Liver (tissue), 9 donors: ENCODE data around the gene KCNK7. TPM values are rescaled to one million over a fixed set of nuclear protein-coding genes. Genes with fewer than 3 reads are reported as not detected.

Experiments used
- DNase-seq: peaks from one replicate; pipeline ENCODE4 v3.0.0-alpha.2; 2017; ENCODE audit warnings: low spot score
- H3K27ac ChIP-seq, 2 donors: one replicate each; pipeline ENCODE4 v1.7.0; 2013; ENCODE audit warnings: inconsistent platforms in 2 of 2, low read length in 2 of 2, control low read depth in 1 of 2, low read depth in 1 of 2, mild to moderate bottlenecking in 1 of 2
- H3K27me3 ChIP-seq, 4 donors: one replicate each; pipeline versions ENCODE4 v1.6.1 to v1.7.0; 2013; ENCODE audit warnings: low read length in 3 of 4, inconsistent platforms in 1 of 4, mild to moderate bottlenecking in 1 of 4, moderate library complexity in 1 of 4; ENCODE audit not compliant: control insufficient read depth in 4 of 4, insufficient read depth in 4 of 4
- H3K36me3 ChIP-seq, 4 donors: one replicate each; pipeline versions ENCODE4 v1.6.1 to v1.7.0; 2013; ENCODE audit warnings: low read length in 3 of 4, mild to moderate bottlenecking in 3 of 4, low read depth in 1 of 4, moderate library complexity in 1 of 4; ENCODE audit not compliant: control insufficient read depth in 4 of 4, insufficient read depth in 3 of 4
- H3K4me1 ChIP-seq, 4 donors: one replicate each; pipeline versions ENCODE4 v1.6.1 to v1.7.0; 2013; ENCODE audit warnings: low read length in 3 of 4, mild to moderate bottlenecking in 3 of 4, moderate library complexity in 1 of 4; ENCODE audit not compliant: control insufficient read depth in 4 of 4, insufficient read depth in 4 of 4
- H3K4me3 ChIP-seq, 3 donors: one replicate each; pipeline versions ENCODE4 v1.6.1 to v1.7.0; 2013; ENCODE audit warnings: low read length in 3 of 3, control low read depth in 1 of 3, low read depth in 1 of 3, mild to moderate bottlenecking in 1 of 3
- H3K9ac ChIP-seq, 2 donors: one replicate each; pipeline ENCODE4 v1.7.0; 2013; ENCODE audit warnings: low read length in 2 of 2, mild to moderate bottlenecking in 2 of 2, moderate library complexity in 2 of 2, control low read depth in 1 of 2, low read depth in 1 of 2
- H3K9me3 ChIP-seq, 4 donors: one replicate each; pipeline versions ENCODE4 v1.6.1 to v1.7.0; 2013; ENCODE audit warnings: low read length in 3 of 4; ENCODE audit not compliant: control insufficient read depth in 4 of 4
- EGR1 ChIP-seq, 2 donors: IDR thresholded peaks; 2 replicates each; pipeline ENCODE4 v1.6.1; 2016 to 2018; ENCODE audit warnings: antibody characterized with exemption in 2 of 2, low read depth in 2 of 2
- FOXA1 ChIP-seq: IDR thresholded peaks from 2 replicates; pipeline ENCODE4 v1.6.1; 2016; ENCODE audit warnings: antibody characterized with exemption
- FOXA2 ChIP-seq: IDR thresholded peaks from 2 replicates; pipeline ENCODE4 v1.6.1; 2016; ENCODE audit warnings: antibody characterized with exemption
- GABPA ChIP-seq, 2 donors: IDR thresholded peaks in 1 of 2; conservative IDR thresholded peaks in 1 of 2; 2 replicates each; pipeline ENCODE4 v1.6.1; 2016; ENCODE audit warnings: antibody characterized with exemption in 2 of 2, mild to moderate bottlenecking in 1 of 2, moderate library complexity in 1 of 2
- HNF4A ChIP-seq, 2 donors: conservative IDR thresholded peaks; 2 replicates each; pipeline ENCODE4 v1.6.1; 2016; ENCODE audit warnings: antibody characterized with exemption in 2 of 2, mild to moderate bottlenecking in 2 of 2
- HNF4G ChIP-seq: IDR thresholded peaks from 2 replicates; pipeline ENCODE4 v1.6.1; 2016; ENCODE audit warnings: antibody characterized with exemption
- JUND ChIP-seq, 2 donors: IDR thresholded peaks; 2 replicates each; pipeline ENCODE4 v1.6.1; 2016; ENCODE audit warnings: antibody characterized with exemption in 2 of 2
- NR2F2 ChIP-seq: IDR thresholded peaks from 2 replicates; pipeline ENCODE4 v1.6.1; 2016; ENCODE audit warnings: antibody characterized with exemption
- RAD21 ChIP-seq, 2 donors: IDR thresholded peaks; 2 replicates each; pipeline ENCODE4 v1.6.1; 2016; ENCODE audit warnings: antibody characterized with exemption in 2 of 2, mild to moderate bottlenecking in 2 of 2
- RXRA ChIP-seq, 2 donors: IDR thresholded peaks; 2 replicates each; pipeline ENCODE4 v1.6.1; 2017 to 2018; ENCODE audit warnings: antibody characterized with exemption in 2 of 2, mild to moderate bottlenecking in 1 of 2
- SP1 ChIP-seq: IDR thresholded peaks from 2 replicates; pipeline ENCODE4 v1.6.1; 2018; ENCODE audit warnings: antibody characterized with exemption, mild to moderate bottlenecking
- TAF1 ChIP-seq: conservative IDR thresholded peaks from 2 replicates; pipeline ENCODE4 v1.6.1; 2016; ENCODE audit warnings: antibody characterized with exemption, mild to moderate bottlenecking
- YY1 ChIP-seq: IDR thresholded peaks from 2 replicates; pipeline ENCODE4 v1.6.1; 2016; ENCODE audit warnings: antibody characterized with exemption, mild to moderate bottlenecking
- WGBS: extraction: QIAGEN DNeasy Blood & Tissue Kit; methylation state at CpG from one replicate; pipeline ENCODE4 v1.1.7; 2013; 5-methylcytosine and 5-hydroxymethylcytosine counted together
- polyA plus RNA-seq, 2 donors: library from polyadenylated mRNA; stranded (reverse) in 1 of 2; unstranded in 1 of 2; fragments of 200-250 nt in 1 of 2; fragments of >200 nt in 1 of 2; fragmentation: Nextera tagmentation in 1 of 2; extraction: Ambion mirVana in 1 of 2; gene quantifications; one replicate each; pipeline versions ENCODE4 v1.2.1 to v1.2.3, GENCODE V29; 2013 to 2015
- total RNA-seq, 2 donors: library from RNA; depleted of rRNA; stranded (reverse); fragments of >200 nt; gene quantifications; one replicate each; pipeline ENCODE4 v1.2.3, GENCODE V29; 2014
- TF ChIP-seq, protein P1 (sequence below): IDR thresholded peaks from 2 replicates; pipeline ENCODE4 v1.6.1; 2016; ENCODE audit warnings: antibody characterized with exemption
- TF ChIP-seq, protein P2 (sequence below): IDR thresholded peaks from 2 replicates; pipeline ENCODE4 v1.6.1; 2016; ENCODE audit warnings: antibody characterized with exemption
- TF ChIP-seq, protein P3 (sequence below): fragments of 150-350 bp; IDR thresholded peaks from 2 replicates; pipeline ENCODE4 v1.5.1; 2017; ENCODE audit warnings: improper control_type of control experiment, low read depth, low read length; ENCODE audit not compliant: missing input control
- TF ChIP-seq, protein P4 (sequence below): IDR thresholded peaks from 2 replicates; pipeline ENCODE4 v1.6.1; 2016; ENCODE audit warnings: antibody characterized with exemption, mild to moderate bottlenecking
- donor health status: healthy.
- donor health status: healthy.
- donor health status: healthy.
- donor health status: healthy.
- donor health status: healthy.

Gene KCNK7
- total and polyA plus RNA-seq, 4 donors: 0.14 to 0.32 (median 0.24) TPM

DNA sequence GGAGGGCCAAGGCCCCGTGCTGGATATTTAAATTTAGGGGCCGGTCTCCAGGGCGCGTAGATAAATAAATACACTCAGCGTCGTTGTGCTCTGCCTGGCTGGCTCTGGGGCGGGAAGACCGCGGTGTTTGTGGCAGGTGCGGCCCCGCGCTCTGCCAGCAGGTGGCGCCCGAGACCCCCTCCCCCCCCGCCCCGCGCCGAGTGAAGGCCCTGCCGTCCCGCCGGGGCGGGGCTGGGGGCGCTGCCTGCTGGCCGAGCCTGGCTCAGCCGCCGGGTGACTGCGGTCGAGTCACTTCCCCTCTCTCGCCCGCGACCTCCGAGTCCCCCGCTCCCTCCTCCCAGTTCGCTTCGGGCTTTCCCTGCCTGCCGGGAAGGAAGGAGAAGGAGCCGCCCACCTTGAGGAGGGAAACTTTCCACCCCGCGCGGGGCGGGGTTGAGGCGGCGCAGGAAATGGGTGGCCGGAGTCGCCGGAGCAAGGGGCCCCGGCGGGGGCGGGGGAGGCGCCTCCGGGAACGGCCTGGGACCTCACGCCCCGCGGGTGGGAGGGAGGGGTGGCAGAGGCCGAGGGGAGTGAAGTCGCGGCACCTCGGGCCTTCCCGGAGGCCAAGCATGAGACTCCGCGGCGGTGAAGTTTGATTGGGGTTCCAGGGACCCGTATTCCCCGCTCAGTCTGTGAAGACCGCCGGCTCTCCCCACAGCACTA, 21.3 kb downstream of the KCNK7 start:
- H3K9ac ChIP-seq: peak overlapping the region in 1 of 2 donors; percentile 8
- no peaks in the 10 kb centered on the region for H3K27me3 ChIP-seq
- peak overlapping the region; percentile 77 to 88 for H3K27ac ChIP-seq
- H3K4me1 ChIP-seq: peaks cover 22 to 66% (median 51%) of the 10 kb centered on the region in 4 donors
- H3K4me3 ChIP-seq: peak overlapping the region in 1 of 3 donors; percentile 66
- DNase-seq: peak; percentile 98
- no peak for TF ChIP-seq JUND (IDR thresholded peaks at IDR 0.05)
- no peak for TF ChIP-seq HNF4A (conservative IDR thresholded peaks at IDR 0.05)
- TF ChIP-seq, protein P1, sequence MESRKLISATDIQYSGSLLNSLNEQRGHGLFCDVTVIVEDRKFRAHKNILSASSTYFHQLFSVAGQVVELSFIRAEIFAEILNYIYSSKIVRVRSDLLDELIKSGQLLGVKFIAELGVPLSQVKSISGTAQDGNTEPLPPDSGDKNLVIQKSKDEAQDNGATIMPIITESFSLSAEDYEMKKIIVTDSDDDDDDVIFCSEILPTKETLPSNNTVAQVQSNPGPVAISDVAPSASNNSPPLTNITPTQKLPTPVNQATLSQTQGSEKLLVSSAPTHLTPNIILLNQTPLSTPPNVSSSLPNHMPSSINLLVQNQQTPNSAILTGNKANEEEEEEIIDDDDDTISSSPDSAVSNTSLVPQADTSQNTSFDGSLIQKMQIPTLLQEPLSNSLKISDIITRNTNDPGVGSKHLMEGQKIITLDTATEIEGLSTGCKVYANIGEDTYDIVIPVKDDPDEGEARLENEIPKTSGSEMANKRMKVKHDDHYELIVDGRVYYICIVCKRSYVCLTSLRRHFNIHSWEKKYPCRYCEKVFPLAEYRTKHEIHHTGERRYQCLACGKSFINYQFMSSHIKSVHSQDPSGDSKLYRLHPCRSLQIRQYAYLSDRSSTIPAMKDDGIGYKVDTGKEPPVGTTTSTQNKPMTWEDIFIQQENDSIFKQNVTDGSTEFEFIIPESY: no peak
- TF ChIP-seq, protein P2, sequence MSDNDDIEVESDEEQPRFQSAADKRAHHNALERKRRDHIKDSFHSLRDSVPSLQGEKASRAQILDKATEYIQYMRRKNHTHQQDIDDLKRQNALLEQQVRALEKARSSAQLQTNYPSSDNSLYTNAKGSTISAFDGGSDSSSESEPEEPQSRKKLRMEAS: no peak
- no peak for TF ChIP-seq HNF4G
- peak; percentile 52 to 69 for TF ChIP-seq RAD21 (IDR thresholded peaks at IDR 0.05)
- TF ChIP-seq, protein P3, sequence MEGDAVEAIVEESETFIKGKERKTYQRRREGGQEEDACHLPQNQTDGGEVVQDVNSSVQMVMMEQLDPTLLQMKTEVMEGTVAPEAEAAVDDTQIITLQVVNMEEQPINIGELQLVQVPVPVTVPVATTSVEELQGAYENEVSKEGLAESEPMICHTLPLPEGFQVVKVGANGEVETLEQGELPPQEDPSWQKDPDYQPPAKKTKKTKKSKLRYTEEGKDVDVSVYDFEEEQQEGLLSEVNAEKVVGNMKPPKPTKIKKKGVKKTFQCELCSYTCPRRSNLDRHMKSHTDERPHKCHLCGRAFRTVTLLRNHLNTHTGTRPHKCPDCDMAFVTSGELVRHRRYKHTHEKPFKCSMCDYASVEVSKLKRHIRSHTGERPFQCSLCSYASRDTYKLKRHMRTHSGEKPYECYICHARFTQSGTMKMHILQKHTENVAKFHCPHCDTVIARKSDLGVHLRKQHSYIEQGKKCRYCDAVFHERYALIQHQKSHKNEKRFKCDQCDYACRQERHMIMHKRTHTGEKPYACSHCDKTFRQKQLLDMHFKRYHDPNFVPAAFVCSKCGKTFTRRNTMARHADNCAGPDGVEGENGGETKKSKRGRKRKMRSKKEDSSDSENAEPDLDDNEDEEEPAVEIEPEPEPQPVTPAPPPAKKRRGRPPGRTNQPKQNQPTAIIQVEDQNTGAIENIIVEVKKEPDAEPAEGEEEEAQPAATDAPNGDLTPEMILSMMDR: peak; percentile 88
- no peak for TF ChIP-seq FOXA2
- no peak for TF ChIP-seq YY1
- TF ChIP-seq, protein P4, sequence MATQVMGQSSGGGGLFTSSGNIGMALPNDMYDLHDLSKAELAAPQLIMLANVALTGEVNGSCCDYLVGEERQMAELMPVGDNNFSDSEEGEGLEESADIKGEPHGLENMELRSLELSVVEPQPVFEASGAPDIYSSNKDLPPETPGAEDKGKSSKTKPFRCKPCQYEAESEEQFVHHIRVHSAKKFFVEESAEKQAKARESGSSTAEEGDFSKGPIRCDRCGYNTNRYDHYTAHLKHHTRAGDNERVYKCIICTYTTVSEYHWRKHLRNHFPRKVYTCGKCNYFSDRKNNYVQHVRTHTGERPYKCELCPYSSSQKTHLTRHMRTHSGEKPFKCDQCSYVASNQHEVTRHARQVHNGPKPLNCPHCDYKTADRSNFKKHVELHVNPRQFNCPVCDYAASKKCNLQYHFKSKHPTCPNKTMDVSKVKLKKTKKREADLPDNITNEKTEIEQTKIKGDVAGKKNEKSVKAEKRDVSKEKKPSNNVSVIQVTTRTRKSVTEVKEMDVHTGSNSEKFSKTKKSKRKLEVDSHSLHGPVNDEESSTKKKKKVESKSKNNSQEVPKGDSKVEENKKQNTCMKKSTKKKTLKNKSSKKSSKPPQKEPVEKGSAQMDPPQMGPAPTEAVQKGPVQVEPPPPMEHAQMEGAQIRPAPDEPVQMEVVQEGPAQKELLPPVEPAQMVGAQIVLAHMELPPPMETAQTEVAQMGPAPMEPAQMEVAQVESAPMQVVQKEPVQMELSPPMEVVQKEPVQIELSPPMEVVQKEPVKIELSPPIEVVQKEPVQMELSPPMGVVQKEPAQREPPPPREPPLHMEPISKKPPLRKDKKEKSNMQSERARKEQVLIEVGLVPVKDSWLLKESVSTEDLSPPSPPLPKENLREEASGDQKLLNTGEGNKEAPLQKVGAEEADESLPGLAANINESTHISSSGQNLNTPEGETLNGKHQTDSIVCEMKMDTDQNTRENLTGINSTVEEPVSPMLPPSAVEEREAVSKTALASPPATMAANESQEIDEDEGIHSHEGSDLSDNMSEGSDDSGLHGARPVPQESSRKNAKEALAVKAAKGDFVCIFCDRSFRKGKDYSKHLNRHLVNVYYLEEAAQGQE: no peak
- peak in 1 of 2 donors; percentile 37 for TF ChIP-seq EGR1 (IDR thresholded peaks at IDR 0.05; ENCODE audit: low read depth in 2 of 2)
- peak; percentile 65 for TF ChIP-seq SP1
- no peak for TF ChIP-seq TAF1
- peak in 1 of 2 donors; percentile 71 for TF ChIP-seq GABPA (IDR thresholded peaks at IDR 0.05 in 1 of 2, conservative IDR thresholded peaks at IDR 0.05 in 1 of 2)
- TF ChIP-seq NR2F2: peak; percentile 52
- TF ChIP-seq RXRA (IDR thresholded peaks at IDR 0.05): peak in 1 of 2 donors; percentile 26
- no peak for TF ChIP-seq FOXA1
- under 1% methylated on average over 67 of the region's 67 CpGs for WGBS
- no peaks in the 10 kb centered on the region for H3K36me3 ChIP-seq
- H3K9me3 ChIP-seq: no peaks in the 10 kb centered on the region
